Activated T-helper 9 cell treated with anti-CD3 and anti-CD28 coated beads, Interleukin-2, amount 50 U/mL, for 16 hours (primary cell): ENCODE data around the gene TNFRSF11A.

ENCODE experiments used
- DNase-seq: peaks from one replicate; pipeline ENCODE4 v3.0.0-alpha.2; 2020; ENCODE audit warnings: low read depth

The TNFRSF11A gene

DNA sequence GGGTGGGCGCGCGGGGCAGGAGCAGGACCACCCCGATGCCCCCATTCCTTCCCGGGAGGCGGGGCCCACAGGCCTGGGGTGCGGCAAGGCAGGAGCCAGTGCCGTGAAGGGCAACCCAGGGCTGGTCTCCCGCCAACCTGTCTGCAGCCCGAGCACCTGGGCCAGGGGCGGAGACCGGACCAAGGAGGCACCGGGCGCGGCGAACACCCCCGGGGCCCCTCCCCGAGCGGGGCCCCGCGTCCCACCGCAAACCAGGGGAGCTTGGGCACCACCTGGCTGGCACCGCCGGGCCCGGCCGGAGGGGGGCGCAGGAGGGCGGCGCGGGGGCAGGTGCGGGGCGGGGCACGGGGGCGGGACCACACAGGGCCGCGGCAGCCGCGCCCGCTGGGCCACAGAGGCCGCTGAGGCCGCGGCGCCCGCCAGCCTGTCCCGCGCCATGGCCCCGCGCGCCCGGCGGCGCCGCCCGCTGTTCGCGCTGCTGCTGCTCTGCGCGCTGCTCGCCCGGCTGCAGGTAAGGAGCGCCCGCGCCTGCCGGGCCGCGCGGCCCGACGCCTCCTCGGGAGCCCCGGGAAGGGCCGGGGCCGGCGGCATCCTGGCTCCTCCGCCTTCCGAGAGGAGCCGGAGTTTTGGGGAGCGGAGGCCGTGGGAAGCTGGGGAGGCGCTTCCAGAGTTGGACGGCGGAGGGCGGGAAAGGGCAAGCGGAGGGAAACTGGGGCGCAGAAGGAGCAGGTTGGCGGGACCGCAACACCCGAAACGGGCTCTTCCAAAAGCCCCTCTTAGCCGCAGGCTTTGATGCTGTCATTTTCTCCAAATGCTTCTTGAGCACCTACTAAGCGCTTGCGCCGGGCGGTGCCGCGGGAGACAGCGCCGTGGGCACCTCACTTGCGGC lies at the start of gene TNFRSF11A:
TSS of gene TNFRSF11A (plus strand) at position 394 of the 889 bp plus-strand sequence. CDS start at position 437, 43 bp downstream.
- peak; percentile 52 for DNase-seq

DNA sequence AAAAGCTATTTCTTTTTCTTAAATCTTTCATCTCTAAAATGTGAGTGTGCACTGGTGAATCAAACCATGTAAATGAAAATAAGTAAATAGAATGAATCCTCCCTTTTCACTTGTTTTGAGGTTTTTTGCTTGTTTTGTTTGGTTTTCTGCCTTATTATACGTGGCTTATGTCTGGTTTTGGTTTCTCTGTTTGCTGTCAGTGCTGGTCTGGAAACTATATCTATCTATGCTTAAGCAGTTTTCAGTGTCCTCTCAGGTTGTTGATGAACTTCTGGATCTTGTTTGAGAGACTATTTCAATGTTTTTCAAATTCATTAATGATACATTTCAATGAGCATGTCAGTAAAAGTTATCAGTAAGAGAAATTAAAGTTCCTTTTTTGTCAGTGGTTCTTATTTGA lies 48.1 kb upstream of the TNFRSF11A start:
- no peak for DNase-seq

DNA sequence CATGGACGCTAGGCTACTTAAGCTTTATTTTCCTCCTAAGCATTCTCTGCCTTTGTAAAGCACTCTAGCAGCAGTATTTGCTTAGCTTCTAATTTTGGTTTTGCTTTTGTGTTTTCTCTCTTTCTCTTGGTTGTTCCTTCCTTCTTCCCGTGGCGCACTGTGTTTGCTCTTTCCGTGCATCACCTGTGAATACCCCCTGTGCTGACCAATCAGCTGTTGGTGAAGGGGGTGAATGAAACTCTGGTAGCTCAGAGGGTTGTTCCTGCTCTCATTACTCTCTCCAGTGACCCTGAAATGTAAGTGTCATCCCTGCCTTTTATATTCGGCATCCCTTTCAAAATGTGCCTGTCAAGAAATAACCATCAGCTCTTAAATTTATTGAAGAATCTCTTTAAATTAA lies 45.5 kb upstream of the TNFRSF11A start:
- no peak for DNase-seq

DNA sequence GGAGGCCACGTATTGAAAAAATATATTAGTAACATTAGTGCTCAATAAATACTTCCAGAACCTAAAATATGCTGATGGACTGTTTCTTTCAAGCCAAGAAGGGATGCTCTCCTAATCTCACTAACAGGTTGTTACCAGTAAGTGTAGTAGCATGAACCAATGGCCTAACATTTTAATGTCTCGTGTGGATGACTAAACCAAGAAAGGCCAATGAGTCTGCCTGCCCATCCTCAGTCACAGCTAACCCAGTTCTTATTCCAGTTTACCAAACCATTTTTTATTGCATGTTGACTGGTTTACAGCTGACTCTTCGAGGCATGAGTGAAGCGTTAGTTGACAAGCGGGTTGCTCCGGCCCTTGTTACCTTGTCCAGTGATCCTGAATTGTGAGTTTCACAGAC lies 45.1 kb upstream of the TNFRSF11A start:
- DNase-seq = no peak

DNA sequence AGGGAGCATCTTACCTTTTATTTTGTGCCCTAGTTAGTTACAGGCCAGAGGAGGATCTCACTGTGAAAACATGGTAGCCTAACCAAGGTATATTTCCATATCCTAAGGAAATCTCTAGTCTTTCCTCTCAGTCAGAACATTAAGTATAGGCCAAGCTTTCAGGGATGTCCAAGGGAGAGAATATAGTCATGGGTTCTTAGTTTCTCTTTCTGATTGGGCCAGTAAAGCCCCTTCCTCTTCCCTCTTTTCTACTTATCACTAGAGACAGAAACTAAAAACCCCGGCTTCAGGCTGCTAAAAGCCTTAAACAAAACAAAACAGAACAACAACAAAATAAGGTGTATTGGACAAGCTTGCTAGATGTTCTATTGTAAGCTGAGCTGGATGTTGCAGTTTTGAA lies 44.3 kb upstream of the TNFRSF11A start:
- DNase-seq = no peak

DNA sequence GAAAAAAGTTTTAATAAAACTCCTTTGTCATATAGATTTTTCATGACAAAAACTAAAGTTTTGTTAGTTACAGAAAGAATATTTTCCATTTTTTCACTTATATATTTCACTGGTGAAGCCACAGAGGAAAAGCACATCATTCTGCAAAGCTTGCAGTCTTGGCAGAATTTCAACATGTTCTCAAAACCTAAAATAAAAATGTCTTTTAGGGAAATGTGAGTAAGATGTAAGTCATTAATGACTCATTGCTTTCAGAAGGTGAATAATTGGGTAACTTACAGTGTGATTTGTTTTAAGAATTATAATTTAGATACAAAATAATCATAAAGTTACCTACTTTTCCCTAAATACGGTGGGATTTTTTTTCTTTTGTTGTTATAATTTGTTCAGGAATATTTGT lies 43.4 kb upstream of the TNFRSF11A start:
- no peak for DNase-seq

DNA sequence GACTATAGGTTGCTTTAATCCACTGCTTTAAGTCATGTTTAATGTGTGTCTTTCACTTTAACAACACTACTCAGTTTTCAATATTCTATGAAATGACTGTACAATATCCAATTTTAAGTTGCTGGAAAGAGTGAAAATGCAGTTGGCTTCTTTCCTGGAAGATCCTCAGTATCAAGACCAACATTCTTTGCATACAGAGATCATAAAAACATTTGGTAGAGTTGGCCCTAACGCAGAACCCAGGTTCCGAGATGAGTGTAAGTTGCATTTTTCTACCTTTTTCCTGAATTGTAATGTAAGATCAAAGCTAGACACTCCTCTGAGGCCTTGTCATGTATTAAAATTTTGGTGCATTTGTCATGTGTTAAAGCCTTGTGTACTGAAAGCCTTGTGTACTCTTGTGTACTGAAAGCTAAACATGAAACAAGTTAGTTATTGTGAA lies 42.9 kb upstream of the TNFRSF11A start:
- DNase-seq = no peak

DNA sequence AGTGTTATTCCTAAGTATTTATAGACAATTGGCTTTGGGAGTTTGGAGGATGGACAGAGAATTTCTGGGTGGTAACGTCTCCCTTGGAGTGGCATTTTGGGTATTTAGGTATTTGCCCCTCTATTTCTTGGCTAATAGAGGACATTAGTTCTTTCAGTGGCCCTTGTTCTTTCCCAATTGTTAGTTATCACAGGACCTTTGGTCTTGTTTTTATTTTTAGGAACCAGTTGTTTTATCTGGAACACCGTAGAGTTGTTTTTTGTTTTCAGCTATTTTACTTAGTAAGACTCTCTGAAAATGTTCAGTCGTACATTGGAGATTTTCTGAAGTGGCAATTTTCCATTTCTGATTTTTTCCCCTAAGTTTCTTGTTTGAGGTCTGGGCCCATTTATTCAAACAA lies 40.5 kb upstream of the TNFRSF11A start:
- DNase-seq = no peak

DNA sequence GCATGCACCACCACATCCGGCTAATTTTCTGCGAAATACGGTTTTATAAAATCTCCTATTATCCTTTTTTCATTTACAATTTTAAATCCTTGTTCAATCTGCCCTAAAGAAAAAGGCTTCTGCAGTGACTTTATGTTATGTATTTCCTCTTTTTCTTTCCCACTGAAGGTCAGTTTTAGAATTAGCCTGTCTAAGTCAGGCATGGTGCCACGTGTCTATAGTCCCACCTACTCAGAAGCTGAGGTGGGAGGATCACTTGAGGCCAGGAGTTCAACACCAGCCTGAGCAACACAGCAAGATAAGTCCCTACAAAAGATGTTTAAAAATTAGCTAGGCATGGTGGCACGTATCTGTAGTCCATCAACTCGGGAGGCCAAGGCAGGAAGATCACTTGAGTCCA lies 39.8 kb upstream of the TNFRSF11A start:
- DNase-seq = no peak

DNA sequence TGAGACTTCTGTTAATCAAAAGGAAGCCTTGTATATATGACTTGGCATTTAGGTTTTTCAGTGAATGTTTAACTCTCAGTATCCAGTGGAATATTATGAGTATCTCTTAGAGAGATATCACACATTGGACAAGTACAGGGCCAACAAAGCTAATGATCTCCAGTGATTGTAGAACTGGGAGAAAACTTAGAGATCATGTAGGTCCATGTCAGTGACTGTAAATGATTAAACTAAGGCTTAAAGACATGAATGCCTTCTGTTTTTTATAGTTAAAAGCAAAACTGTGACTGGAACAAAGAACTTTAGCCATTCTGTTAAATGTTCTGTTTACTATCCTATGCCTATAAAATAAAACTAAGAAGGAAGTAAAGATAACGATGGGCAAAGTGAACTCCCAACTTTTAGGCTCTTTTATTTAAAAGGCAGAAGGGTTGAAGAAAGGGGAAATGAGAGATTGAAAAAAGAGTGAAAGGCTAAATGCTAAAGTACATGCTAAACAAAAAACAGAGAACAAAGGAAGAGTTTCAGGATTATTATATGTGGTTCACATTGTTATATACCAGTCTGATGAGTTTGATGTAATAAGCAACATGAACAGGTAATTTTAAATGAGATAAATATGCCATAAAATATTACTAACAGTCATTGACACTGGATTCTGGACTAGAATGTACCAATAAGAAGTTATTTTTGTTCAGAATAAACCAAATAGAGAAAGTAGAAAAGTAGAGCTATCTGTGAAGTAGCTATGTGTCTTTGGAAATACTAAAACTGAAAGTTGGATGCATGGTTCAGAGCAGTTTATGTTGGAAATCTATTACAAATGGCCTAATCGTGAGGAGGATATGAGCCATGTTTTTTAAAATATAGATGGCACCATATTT lies 37.1 kb upstream of the TNFRSF11A start:
- DNase-seq = no peak

DNA sequence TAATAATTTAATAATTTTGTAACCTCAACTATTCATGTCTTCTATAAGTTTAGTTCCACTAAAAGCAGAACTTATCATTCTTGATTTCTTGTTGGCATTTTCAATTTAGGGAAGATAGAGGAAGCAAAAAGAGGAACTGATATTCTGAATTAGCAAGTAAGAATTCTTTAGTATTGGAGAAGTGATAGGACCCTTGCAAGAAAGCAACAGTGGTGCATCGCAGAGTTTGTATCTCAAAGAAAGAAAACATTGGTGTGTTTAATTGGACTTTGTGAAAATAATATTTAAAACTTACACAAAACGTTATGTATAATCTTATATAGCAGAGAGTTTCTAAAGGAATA lies 36.5 kb upstream of the TNFRSF11A start:
- no peak for DNase-seq

DNA sequence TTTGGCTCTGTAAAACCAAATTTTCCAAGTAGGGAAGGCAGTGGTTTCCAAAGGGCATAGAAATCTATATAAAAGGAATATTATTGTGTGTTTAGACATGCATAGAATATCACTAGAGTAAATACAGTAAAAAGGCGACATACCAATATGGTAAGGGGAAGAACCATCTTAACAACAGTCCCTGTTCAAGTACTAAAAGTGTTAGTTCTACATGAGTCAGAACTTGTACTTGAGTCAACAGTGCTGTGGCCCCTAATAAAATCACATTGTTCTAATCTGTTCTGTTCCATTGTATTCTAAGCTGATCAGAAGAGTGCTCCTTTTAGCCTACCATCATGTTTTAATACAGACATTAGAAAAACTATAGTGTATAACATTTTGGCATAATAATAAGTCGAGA lies 36.1 kb upstream of the TNFRSF11A start:
- no peak for DNase-seq

DNA sequence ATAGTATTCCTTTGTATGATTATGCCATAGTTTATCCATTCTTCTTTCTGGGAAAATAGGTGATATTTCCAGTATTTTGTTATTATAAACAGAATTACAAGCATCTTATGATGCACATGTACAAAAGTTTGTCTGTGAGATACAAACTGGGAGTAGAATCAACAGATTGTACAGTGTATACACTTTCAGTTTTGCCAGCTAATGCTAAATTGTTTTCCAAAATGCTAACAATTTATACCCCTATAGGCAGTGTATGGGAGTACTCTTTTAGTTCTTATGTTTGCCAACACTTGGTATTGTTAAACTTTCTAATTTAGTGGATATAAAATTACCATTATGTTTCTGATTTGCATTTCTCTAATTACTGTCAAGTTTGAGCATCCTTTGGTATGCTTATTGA lies 31.0 kb upstream of the TNFRSF11A start:
- no peak for DNase-seq

DNA sequence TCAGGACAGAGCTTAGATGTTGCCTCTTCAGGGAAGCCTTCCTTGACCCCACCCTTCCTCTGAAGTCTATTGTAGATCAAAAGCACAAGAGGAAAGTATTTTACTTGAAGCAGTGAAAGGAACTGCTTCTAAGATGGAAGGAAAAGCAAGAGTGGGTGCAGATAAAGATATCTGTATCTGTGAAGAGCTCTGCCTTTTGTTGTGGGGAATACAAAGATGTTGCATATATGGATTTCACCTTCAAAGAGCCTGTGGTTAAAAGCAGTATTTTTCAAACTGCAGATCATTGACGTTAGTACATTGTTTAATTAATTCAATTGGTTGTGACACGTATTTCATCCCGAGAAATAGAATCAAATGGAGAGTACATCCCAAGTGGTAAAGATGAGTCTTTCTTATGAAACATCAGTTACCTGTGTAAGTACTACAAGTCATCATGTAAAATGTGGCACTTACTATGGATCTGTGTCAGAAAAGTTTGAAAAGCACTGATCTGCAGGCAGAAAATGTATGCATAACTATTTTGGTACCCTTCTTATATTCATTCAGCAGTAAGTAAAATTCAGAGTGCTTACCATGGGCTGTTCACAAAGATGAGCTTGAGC lies 24.6 kb upstream of the TNFRSF11A start:
- DNase-seq = no peak

DNA sequence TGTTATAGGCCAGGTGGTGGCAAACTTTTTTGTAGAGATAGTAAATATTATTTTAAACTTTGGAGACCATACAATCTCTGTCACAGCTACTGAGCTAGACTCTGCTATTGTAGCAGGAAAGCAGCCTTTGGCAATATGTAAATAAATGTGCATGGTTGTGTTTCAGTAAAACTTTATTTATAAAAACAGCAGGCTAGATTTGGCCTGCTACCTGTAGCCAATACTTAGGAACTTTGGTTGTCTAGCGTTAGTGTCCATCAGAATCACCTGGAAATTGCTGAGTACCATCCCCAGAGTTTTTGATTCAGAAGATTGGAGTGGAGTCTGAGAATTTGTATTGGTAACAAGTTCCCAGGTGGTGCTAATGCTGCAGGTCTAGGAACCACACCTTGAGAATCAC lies 23.8 kb upstream of the TNFRSF11A start:
- no peak for DNase-seq

DNA sequence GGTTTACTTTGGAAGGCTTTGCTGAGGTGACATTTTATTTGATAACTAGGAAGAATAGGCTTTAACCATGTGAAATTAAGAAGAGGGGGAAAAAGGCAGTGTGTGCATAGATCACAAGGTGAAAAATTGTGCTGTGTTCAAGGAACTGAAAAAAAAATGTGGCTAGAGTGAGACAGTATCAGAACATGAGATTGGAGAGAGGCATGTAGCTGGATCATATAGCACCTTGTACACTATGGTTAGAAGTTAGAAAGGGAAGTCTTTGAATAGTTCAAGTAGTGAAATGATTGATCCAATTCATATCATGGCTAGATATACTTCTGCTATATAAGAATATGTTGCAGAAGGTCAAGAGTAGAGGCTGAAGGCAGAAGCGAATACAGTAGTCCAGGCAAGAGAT lies 12.3 kb upstream of the TNFRSF11A start:
- no peak for DNase-seq

DNA sequence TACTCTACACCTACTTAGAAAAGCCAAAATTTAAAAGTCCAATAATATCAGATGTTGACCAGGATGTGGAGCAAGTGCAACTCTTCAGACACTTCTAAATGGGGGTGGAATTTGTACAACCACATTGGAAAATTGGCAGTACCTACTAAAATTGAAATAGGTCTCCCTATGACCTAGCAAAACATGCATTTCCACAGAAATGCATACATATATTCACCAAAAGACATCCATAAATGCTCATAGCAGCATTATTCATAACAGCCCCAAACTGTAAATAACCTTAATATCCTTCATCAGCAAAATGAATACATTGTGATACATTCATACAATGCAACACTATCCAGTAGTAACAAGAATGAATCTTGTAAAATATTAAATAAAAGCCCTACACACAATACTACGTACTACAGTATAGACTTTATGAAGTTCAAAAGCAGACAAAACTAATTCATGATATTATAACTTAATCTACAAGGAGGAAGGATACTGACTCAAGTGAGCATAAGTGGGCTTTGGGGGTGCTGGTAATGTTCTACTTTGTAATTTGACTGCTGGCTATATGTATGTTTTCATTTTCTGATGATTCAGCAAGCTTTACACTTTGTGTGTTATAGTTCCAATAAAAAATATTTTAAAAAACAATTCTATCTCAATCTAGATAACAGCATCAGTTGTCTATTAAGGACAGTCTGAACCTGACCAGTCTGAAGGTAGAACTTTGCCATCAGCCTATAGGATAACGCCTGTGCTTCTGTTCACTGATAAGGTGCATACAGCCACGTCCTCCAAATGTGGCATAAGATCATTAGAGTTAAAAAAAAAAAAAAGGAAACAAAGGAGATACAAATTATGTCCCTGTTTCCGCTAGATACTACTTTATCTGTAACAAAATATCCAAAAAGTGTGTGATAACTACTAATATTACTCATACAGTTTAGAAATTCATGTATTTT lies 6.6 kb upstream of the TNFRSF11A start:
- no peak for DNase-seq

DNA sequence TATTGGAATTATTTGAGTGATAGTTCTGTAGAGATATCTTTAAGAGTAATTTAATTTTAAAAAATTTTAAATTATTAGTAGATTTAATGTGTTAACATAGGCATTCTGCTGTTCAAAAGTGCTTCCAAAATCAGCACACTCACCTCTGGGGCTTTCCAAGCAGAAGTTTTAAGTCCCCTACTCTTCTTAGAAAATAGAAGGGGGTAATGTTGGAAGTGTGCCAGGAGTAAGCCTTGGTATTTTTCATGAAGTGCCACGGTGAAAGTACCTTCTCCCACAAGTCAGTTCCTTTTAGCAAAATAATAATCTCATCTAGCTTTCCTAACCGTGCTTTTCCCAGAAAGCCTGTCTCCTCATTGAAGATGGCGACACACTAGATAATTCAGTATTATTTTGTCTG lies 3.9 kb upstream of the TNFRSF11A start:
- DNase-seq = no peak

DNA sequence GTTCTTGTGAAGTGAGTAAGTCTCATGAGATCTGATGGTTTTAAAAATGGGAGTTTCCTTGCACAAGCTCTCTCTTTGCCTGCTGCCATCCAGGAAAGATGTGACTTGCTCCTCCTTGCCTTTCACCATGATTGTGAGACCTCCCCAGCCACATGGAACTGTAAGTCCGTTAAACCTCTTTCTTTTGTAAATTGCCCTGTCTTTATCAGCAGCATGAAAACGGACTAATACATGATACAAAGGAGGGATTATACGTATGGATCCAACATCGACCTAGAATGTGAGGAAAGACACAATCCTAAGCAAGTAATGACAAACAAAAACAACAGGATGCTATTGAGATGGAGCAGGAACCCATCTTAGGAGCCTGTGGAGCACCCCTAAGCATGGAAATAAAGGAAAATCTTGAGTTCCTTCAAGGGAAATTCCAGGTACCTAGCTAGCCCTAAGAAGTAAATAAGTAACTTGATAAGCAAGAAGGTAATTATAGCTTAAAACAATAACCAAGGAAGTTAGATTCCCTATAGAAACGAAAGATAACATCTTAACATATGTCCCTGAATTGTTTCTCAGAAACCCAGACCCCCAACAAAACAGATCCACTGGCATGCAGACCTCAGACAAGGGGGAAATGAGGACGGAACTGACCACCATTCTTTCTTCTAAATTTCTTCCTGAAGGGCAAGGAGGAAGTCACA lies 1.5 kb upstream of the TNFRSF11A start:
- DNase-seq = no peak

DNA sequence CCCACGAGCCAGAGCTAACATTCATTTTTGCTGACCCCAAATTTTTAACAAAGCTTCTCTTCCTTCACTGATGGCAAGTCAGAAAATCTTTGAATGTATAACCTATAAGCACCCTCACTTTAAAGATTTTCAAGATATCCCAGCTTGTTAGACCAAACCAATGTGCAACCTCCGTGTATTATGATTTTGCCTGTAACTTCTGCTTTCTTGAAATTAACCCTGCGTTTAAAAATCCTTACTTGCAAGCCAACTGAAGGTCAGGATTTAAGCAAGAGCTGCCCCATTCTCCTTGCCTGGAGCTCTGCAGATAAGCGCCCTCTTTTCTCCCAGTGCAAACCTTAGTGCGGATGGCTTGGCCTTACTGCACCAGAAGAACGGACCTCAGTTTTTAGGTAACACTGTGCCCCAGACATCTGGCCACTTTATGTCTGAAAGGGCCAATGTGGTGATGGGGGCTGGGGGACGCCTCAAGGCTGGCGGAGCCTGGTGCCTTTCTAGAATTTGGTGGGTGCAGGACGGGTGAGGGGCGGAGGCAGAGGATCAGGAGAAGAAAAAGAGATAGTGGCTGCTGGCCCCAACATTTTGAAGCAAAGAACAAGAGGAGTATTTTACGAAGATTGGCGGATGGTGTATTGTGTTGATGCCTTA lies 805 bp upstream of the TNFRSF11A start:
- DNase-seq = no peak
